HepG2 (cell line): ENCODE measurements around the gene DIAPH1. TPM values are rescaled to one million over a fixed set of nuclear protein-coding genes. Genes with fewer than 3 reads are reported as not detected.

Experiments
- ATAC-seq: fragments of 200-7000 bp; cut with Tn5 transposase; 3 replicates; pipeline ENCODE4 v1.9.1; 2020; ENCODE audit warnings: mild to moderate bottlenecking, moderate library complexity
- BruUV-seq: library from RNA; stranded (reverse); fragments of 400-500 nt; replicated peaks from 2 replicates; lab custom pipeline; 2021; lab: Mats Ljungman, UMichigan
- CTCF ChIA-PET: fragments of 300-600 bp; formaldehyde crosslinking; extraction: SDS; loops from one replicate; lab custom pipeline; 2021; ENCODE audit warnings: low total read pairs, inconsistent platforms, low intra/inter-chr PET ratio; lab: Yijun Ruan, JAX
- POLR2A ChIA-PET: fragments of 350-600 bp; sonication (Branson Sonifier 250); formaldehyde crosslinking; loops from one replicate; lab custom pipeline; 2020; ENCODE audit warnings: antibody characterized with exemption, inconsistent platforms; lab: Yijun Ruan, JAX
- DNase-seq: peaks from one replicate; pipeline ENCODE4 v3.0.0-alpha.2; 2015; ENCODE audit warnings: low spot score
- FAIRE-seq: peaks from 3 replicates; lab custom pipeline; 2011; peaks lifted over from hg19 to GRCh38; lab: Jason Lieb, UNC
- H2AFZ ChIP-seq: one replicate; pipeline ENCODE4 v1.6.1; 2011; ENCODE audit warnings: low read length, inconsistent platforms
- H3K27ac ChIP-seq: fragments of 300-600 bp; 3 replicates; pipeline ENCODE4 v1.8.0; 2011; ENCODE audit warnings: mixed run types, mild to moderate bottlenecking, mixed read lengths, low read length, inconsistent platforms; ENCODE audit not compliant: insufficient read depth; ENCODE audit errors: extremely low read length
- H3K27me3 ChIP-seq, 2 experiments: fragments of 200-600 bp in 1 of 2; 2 replicates in 1 of 2; 3 replicates in 1 of 2; pipeline versions ENCODE4 v1.6.0 to v1.8.0; 2011; ENCODE audit warnings: low read length in 2 of 2, mild to moderate bottlenecking in 2 of 2, moderate library complexity in 2 of 2, inconsistent platforms in 1 of 2; ENCODE audit not compliant: insufficient read depth in 2 of 2, control insufficient read depth in 1 of 2
- H3K36me3 ChIP-seq, 2 experiments: fragments of 200-600 bp in 1 of 2; replicated peaks in 1 of 2; 2 replicates in 1 of 2; 3 replicates in 1 of 2; pipeline versions ENCODE4 v1.5.1 to v1.8.0; 2011; ENCODE audit warnings: low read length in 2 of 2, inconsistent platforms in 1 of 2; ENCODE audit not compliant: insufficient read depth in 2 of 2, control insufficient read depth in 1 of 2
- H3K4me1 ChIP-seq: 2 replicates; pipeline ENCODE4 v1.5.1; 2012; ENCODE audit warnings: low read length, inconsistent platforms; ENCODE audit not compliant: insufficient read depth
- H3K4me2 ChIP-seq: 2 replicates; pipeline ENCODE4 v1.6.0; 2011; ENCODE audit warnings: low read depth, low read length, inconsistent platforms
- H3K4me3 ChIP-seq, 3 experiments: fragments of 200-600 bp in 1 of 3; sonication (generic), shearing (Covaris generic) in 1 of 3; replicated peaks in 1 of 3; 2 replicates each; pipeline ENCODE4 v1.5.1; 2011 to 2016; ENCODE audit warnings: low read length in 3 of 3, inconsistent platforms in 2 of 3, low read depth in 2 of 3, mild to moderate bottlenecking in 2 of 3, control low read depth in 1 of 3, mixed read lengths in 1 of 3; ENCODE audit not compliant: insufficient read depth in 1 of 3
- H3K79me2 ChIP-seq: one replicate; pipeline ENCODE4 v1.6.1; 2011; ENCODE audit warnings: low read length, inconsistent platforms; ENCODE audit not compliant: insufficient read depth
- H3K9ac ChIP-seq: 2 replicates; pipeline ENCODE4 v1.6.0; 2011; ENCODE audit warnings: mild to moderate bottlenecking, low read depth, low read length, inconsistent platforms; ENCODE audit not compliant: insufficient read depth
- H3K9me3 ChIP-seq: 2 replicates; pipeline ENCODE4 v1.5.1; 2012; ENCODE audit warnings: mild to moderate bottlenecking, low read length
- H4K20me1 ChIP-seq: 2 replicates; pipeline ENCODE4 v1.6.0; 2011; ENCODE audit warnings: inconsistent platforms, mild to moderate bottlenecking, low read length, moderate library complexity; ENCODE audit not compliant: insufficient read depth
- E2F5 ChIP-seq: sonication (generic); formaldehyde crosslinking; conservative IDR thresholded peaks from 2 replicates; pipeline ENCODE4 v1.4.0; 2020; ENCODE audit warnings: missing genetic modification reagents
- ETV6 ChIP-seq: sonication (generic); formaldehyde crosslinking; conservative IDR thresholded peaks from 2 replicates; pipeline ENCODE4 v1.4.0; 2020; ENCODE audit warnings: missing genetic modification reagents
- FOXO4 ChIP-seq: sonication (generic); formaldehyde crosslinking; conservative IDR thresholded peaks from 2 replicates; pipeline ENCODE4 v1.8.1; 2023; ENCODE audit warnings: missing genetic modification reagents
- GZF1 ChIP-seq: sonication (generic); formaldehyde crosslinking; IDR thresholded peaks from 2 replicates; pipeline ENCODE4 v1.5.1; 2020; ENCODE audit warnings: mild to moderate bottlenecking, missing genetic modification reagents
- ISX ChIP-seq: sonication (generic); formaldehyde crosslinking; conservative IDR thresholded peaks from 2 replicates; pipeline ENCODE4 v1.5.0; 2020; ENCODE audit warnings: missing genetic modification reagents
- KAT7 ChIP-seq: IDR thresholded peaks from 2 replicates; pipeline ENCODE4 v1.6.1; 2018; ENCODE audit warnings: borderline replicate concordance, missing compliant biosample characterization
- MLLT10 ChIP-seq: sonication (generic); formaldehyde crosslinking; IDR thresholded peaks from 2 replicates; pipeline ENCODE4 v1.4.0; 2020; ENCODE audit warnings: missing genetic modification reagents
- MTA3 ChIP-seq: sonication (generic); formaldehyde crosslinking; IDR thresholded peaks from 2 replicates; pipeline ENCODE4 v1.4.0; 2020; ENCODE audit warnings: missing genetic modification reagents
- NRL ChIP-seq: sonication (generic); formaldehyde crosslinking; IDR thresholded peaks from 2 replicates; pipeline ENCODE4 v1.5.0; 2020; ENCODE audit warnings: missing genetic modification reagents, mild to moderate bottlenecking, moderate library complexity, borderline replicate concordance
- RBAK ChIP-seq: sonication (generic); formaldehyde crosslinking; IDR thresholded peaks from 2 replicates; pipeline ENCODE4 v1.5.1; 2020; ENCODE audit warnings: mild to moderate bottlenecking, missing genetic modification reagents
- RBM39 ChIP-seq: fragments of 200-400 bp; formaldehyde crosslinking; IDR thresholded peaks from one replicate; pipeline ENCODE4 v1.6.1; 2018; ENCODE audit warnings: antibody characterized with exemption, mild to moderate bottlenecking, low read depth, low read length; ENCODE audit not compliant: poor library complexity, severe bottlenecking
- SATB2 ChIP-seq: sonication (generic); formaldehyde crosslinking; IDR thresholded peaks from 2 replicates; pipeline ENCODE4 v1.5.0; 2020; ENCODE audit warnings: missing genetic modification reagents
- SIX1 ChIP-seq: sonication (generic); formaldehyde crosslinking; IDR thresholded peaks from 2 replicates; pipeline ENCODE4 v1.4.0; 2020; ENCODE audit warnings: missing genetic modification reagents, borderline replicate concordance
- SMYD3 ChIP-seq: sonication (generic); formaldehyde crosslinking; IDR thresholded peaks from 2 replicates; pipeline ENCODE4 v1.8.1; 2023; ENCODE audit warnings: mild to moderate bottlenecking, missing genetic modification reagents
- SP2 ChIP-seq: sonication (generic); formaldehyde crosslinking; IDR thresholded peaks from 2 replicates; pipeline ENCODE4 v1.5.1; 2020; ENCODE audit warnings: mild to moderate bottlenecking, missing genetic modification reagents
- TEF ChIP-seq: sonication (generic); formaldehyde crosslinking; IDR thresholded peaks from 2 replicates; pipeline ENCODE4 v1.5.0; 2020; ENCODE audit warnings: missing genetic modification reagents
- ZFP91 ChIP-seq: sonication (generic); formaldehyde crosslinking; IDR thresholded peaks from 2 replicates; pipeline ENCODE4 v1.9.0; 2022; ENCODE audit warnings: missing genetic modification reagents, mild to moderate bottlenecking, borderline replicate concordance
- ZNF512 ChIP-seq: sonication (generic); formaldehyde crosslinking; IDR thresholded peaks from 2 replicates; pipeline ENCODE4 v1.4.0; 2020; ENCODE audit warnings: mild to moderate bottlenecking, missing genetic modification reagents
- WGBS: methylation state at CpG from one replicate; pipeline ENCODE4 v1.1.6; 2017; ENCODE audit warnings: low lambda C conversion rate; 5-methylcytosine and 5-hydroxymethylcytosine counted together
- in situ Hi-C: cut with HindIII; loops from 2 replicates; pipeline ENCODE4 v1.10.0; 2017; ENCODE audit warnings: low pct_unique_long_range_greater_than_20kb; ENCODE audit not compliant: extremely low pct_ligation_motif_present
- intact Hi-C: fragments of 100-400 bp; cut with micrococcal nuclease; formaldehyde crosslinking; loops from one replicate; pipeline ENCODE4 v1.10.0; 2022; ENCODE audit not compliant: unreplicated experiment
- polyA plus RNA-seq, 8 experiments: library from polyadenylated mRNA; depleted of rRNA in 3 of 8; stranded (reverse) in 7 of 8; unstranded in 1 of 8; fragments of >200 nt; fragmentation: Illumina TruSeq in 4 of 8; extraction: Trizol in 4 of 8; gene quantifications; 2 replicates each; pipeline versions ENCODE4 v1.2.1 to v1.2.3, GENCODE V29; 2011 to 2016; ENCODE audit warnings: low read depth in 4 of 8, missing spikeins in 1 of 8, mixed read lengths in 1 of 8; ENCODE audit not compliant: insufficient read depth in 1 of 8
- total RNA-seq, 5 experiments: library from RNA; depleted of rRNA; stranded (reverse); fragments of >200 nt; fragmentation: Illumina TruSeq; extraction: Trizol; gene quantifications; 2 replicates each; pipeline ENCODE4 v1.2.3, GENCODE V29; 2016; ENCODE audit warnings: low read depth in 1 of 5

Gene DIAPH1
- total and polyA plus RNA-seq, 2 of the 13 experiments (the other 11 are each of a cell fraction or from before 2014, with no cell fraction given), result 25.1 to 33.9 TPM

- in situ Hi-C loops (no loop called here), intact Hi-C loops (no loop called here)
- Histone ChIP-seq H3K9me3 (no peaks in the 10 kb centered on the region), H3K4me2 (no peak overlapping the region), H3K79me2 (peaks cover 48% of the 10 kb centered on the region), H2AFZ (no peak overlapping the region), H3K27ac (no peak overlapping the region), H3K36me3 (peaks cover 10 to 34% of the 10 kb centered on the region in 2 experiments), H3K4me3 (no peak overlapping the region), H3K4me1 (peaks cover 40% of the 10 kb centered on the region), H3K9ac (no peak overlapping the region), H4K20me1 (peaks cover 7% of the 10 kb centered on the region), H3K27me3 (no peaks in the 10 kb centered on the region; a peak in 1 of 5 replicates)
- TF ChIP-seq GZF1 (no peak), ISX (CRISPR knock-in tag) (no peak), ZNF512 (CRISPR knock-in tag) (no peak), ETV6 (CRISPR knock-in tag) (no peak), SIX1 (CRISPR knock-in tag) (no peak), SATB2 (no peak), KAT7 (CRISPR knock-in tag) (no peak), SMYD3 (CRISPR knock-in tag) (no peak), NRL (CRISPR knock-in tag) (no peak), SP2 (CRISPR knock-in tag) (no peak), RBM39 (no peak), E2F5 (CRISPR knock-in tag) (no peak), FOXO4 (CRISPR knock-in tag) (no peak), MTA3 (CRISPR knock-in tag) (no peak), TEF (CRISPR knock-in tag) (no peak), MLLT10 (CRISPR knock-in tag) (no peak), ZFP91 (CRISPR knock-in tag) (no peak), RBAK (CRISPR knock-in tag) (no peak)
- ChIA-PET POLR2A (interaction anchor here (0.5 kb wide), 1 partner anchor 1534 kb away, joined by 3 read pairs; no protein-coding TSS in a partner anchor), CTCF (no interaction called here)
- BruUV-seq, result no TSS peak
- WGBS, result 96% methylated on average over 5 of the region's 5 CpGs
- FAIRE-seq (no peak), DNase-seq (no peak), ATAC-seq (no peak)
Measured at GRCh38 chr5:141633871-141634561, 15.2 kb upstream of the DIAPH1 start.
